Midbrain (tissue), 1 donor: ENCODE data around the gene RAB3B.
"Not testable (repeated sequence)": the region's sequence is repeated elsewhere in the genome, so short reads cannot be mapped to it uniquely, and the experiment has no call there.

ENCODE experiments used
- DNase-seq: peaks from one replicate; lab custom pipeline; 2025; lab: John Stamatoyannopoulos, UW

The RAB3B gene

GRCh38 chr1:51990478-51990965 lies at the start of gene RAB3B:
Gene RAB3B (minus strand): TSS chr1:51990700. CDS start chr1:51977117, 13,583 bp downstream.
- no peak for DNase-seq

GRCh38 chr1:52037909-52038308 lies 47.4 kb upstream of the RAB3B start:
- DNase-seq = no peak

GRCh38 chr1:52037402-52037814 lies 46.9 kb upstream of the RAB3B start:
- DNase-seq = no peak

- no peak for DNase-seq
These were observed 43.5 kb upstream of the RAB3B start for GRCh38 chr1:52034050-52034384.

- peak; percentile 86 for DNase-seq
These were observed 42.9 kb upstream of the RAB3B start, which contains the start of gene KTI12 for GRCh38 chr1:52033190-52034049. Gene KTI12 (minus strand): TSS chr1:52033810. CDS start chr1:52033761, 49 bp downstream.

GRCh38 chr1:52032785-52033131 lies 42.3 kb upstream of the RAB3B start:
- DNase-seq = no peak

- no peak for DNase-seq
These were observed 41.8 kb upstream of the RAB3B start for GRCh38 chr1:52032124-52032784.

- DNase-seq = not testable (repeated sequence)
These were observed 38.3 kb upstream of the RAB3B start for GRCh38 chr1:52028839-52029238.

GRCh38 chr1:52028328-52028727 lies 37.8 kb upstream of the RAB3B start:
- DNase-seq = no peak

GRCh38 chr1:52026278-52026677 lies 35.8 kb upstream of the RAB3B start:
- no peak for DNase-seq

GRCh38 chr1:52022133-52022532 lies 31.6 kb upstream of the RAB3B start:
- DNase-seq = no peak

GRCh38 chr1:52008071-52008809 lies 17.7 kb upstream of the RAB3B start:
- DNase-seq = no peak

- DNase-seq = no peak
These were observed 16.9 kb upstream of the RAB3B start for GRCh38 chr1:52007215-52008002.

GRCh38 chr1:52006081-52006553 lies 15.6 kb upstream of the RAB3B start:
- DNase-seq = not testable (repeated sequence)

- DNase-seq = not testable (repeated sequence)
These were observed 15.0 kb upstream of the RAB3B start for GRCh38 chr1:52005548-52005947.

GRCh38 chr1:52003877-52004276 lies 13.4 kb upstream of the RAB3B start:
- DNase-seq = no peak

GRCh38 chr1:52002038-52002917 lies 11.8 kb upstream of the RAB3B start:
- DNase-seq = peak; percentile 78

- no peak for DNase-seq
These were observed 8.2 kb upstream of the RAB3B start for GRCh38 chr1:51998701-51999100.

- no peak for DNase-seq
These were observed 7.5 kb upstream of the RAB3B start for GRCh38 chr1:51997974-51998382.
